HG02943 (cell line): ENCODE measurements around the gene MED19.
A peak's percentile ranks its signal among the peaks of the same experiment; 100 is the strongest.
"Not testable (repeated sequence)": the region's sequence is repeated elsewhere in the genome, so short reads cannot be mapped to it uniquely, and the experiment has no call there.

Experiments
- ATAC-seq: cut with Tn5 transposase; IDR thresholded peaks from one replicate; pipeline ENCODE4 v1.9.1; 2021; ENCODE audit warnings: mild to moderate bottlenecking, low read depth, moderate library complexity; ENCODE audit not compliant: unreplicated experiment

The MED19 gene

DNA sequence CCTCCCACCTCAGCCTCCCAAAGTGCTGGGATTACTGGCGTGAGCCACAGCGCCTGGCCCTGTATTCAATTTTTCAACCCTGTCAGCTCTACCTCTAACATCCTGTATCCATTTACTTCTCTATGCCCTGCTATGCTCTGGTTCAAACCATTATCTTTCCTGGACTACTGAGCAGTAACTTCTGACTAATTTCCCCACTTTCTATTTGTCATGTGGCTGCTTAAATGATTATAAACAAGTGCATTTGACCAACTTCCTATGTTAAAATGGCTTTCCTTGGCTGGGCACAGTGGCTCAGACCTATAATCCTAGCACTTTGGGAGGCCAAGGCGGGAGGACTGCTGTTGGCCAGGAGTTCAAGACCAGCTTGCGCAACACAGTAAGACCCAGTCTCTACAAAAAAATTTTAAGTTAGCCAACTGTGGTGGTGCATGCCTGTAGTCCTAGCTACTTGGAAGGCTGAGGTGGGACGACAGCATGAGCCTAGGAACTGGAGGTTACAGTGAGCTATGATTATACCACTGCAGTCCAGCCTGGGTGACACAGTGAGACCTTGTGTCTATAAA lies 2.1 kb downstream of the MED19 start:
- no peak for ATAC-seq

DNA sequence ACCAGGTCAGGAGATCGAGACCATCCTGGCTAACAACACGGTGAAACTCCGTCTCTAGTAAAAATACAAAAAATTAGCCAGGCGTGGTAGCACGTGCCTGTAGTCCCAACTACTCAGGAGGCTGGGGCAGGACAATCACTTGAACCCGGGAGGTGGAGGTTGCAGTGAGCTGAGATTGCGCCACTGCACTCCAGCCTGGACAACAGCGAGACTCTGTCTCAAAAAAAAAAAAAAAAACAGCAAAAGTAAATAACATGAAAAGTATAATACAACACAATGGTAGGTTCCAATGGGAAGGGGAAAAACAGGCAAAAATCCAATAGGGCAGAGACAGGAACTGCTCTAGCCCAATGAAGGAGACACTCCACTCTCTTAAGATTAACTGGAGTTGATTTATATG lies 6.6 kb downstream of the MED19 start:
- not testable (repeated sequence) for ATAC-seq

DNA sequence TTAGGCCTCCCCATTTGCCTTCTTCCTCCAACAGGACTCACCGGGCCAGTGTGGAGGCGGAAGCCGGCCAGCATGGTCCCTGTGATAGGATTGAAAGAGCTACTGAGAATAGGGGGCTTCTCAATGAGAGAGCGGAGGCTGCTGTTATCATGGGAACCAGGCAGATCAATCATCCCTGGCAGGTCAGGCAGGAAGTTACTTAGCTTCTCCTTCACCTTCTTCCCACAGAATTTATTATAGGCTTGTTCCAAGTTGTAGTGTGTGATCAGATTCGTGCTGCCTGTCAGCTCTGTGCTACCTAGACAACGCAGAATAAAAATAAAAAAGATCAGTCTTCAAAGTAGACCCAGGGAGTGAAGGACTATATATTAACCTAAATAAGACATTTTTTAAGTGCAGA lies 7.1 kb downstream of the MED19 start:
- ATAC-seq = no peak

DNA sequence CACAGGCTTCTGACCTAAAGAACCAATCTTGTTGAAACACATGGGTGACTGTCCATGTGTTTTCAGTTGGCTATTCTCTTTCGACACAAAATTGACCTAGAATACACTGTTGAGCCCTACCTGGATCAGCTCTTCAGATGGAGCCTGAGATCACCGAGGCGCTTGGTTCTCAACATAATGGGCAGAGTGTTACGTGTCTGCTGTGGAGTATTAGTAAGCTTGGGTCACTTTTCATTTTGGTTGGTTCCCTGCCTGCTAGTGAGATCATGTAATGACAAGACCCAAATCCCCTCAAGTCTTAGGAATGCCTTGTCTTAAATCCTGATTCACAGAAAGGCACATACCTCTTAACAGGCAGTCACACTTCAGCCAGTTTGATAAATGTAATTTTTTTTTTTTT lies 8.7 kb downstream of the MED19 start:
- ATAC-seq = no peak

DNA sequence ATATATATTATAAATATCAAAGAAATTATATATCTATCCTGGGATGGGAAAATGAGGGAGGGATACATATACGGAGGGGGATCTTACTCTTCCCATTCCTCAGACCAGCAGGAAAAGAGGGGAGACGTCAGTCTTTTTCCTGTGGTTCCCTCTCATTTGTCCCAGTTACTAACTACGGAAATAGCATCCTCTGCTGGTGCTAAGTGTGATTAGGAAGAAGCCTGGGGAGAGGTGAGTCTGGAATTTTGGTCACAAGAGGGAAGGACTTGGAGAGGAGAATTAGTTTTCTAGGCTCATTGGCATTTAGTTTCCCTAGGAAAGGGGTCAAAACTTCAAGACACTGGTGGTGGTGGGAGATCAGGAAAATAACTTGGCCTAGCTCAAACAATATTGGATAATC lies 11.6 kb downstream of the MED19 start:
- ATAC-seq = no peak

DNA sequence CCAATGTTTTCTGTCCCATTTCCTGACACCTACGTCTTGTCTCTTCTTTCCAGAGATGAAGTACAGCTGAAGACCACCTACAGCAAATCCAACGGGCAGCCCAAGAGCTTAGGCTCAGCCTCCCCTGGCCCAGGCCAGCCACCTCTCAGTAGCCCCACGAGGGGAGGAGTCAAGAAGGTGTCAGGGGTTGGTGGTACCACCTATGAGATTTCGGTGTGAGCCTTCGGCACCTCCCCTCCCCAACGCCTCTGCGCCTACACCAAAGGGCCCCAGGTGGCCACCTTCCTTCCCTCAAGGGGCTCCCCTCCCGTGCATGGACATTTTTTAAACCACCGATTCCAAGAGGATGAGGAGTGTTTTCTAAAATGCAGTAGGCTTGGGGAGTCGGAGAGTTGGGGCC lies 12.2 kb downstream of the MED19 start:
- ATAC-seq = no peak

DNA sequence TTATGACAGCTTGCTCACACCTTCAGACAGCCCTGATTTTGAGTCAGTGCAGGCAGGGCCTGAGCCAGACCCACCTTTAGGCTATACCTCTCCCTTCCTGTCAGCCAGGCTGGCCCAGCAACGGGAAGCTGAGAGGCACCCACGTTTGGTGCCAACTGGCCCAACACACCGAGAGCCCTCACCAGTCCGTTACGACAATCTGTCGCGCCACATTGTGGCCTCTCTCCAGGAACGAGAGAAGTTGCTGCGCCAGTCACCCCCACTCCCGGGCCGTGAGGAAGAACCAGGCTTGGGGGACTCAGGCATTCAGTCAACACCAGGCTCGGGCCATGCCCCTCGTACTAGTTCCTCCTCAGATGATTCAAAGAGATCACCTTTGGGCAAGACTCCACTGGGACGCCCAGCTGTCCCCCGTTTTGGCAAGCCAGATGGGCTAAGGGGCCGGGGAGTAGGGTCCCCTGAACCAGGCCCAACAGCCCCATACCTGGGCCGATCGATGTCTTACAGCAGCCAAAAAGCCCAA lies 13.1 kb downstream of the MED19 start:
- ATAC-seq = no peak

DNA sequence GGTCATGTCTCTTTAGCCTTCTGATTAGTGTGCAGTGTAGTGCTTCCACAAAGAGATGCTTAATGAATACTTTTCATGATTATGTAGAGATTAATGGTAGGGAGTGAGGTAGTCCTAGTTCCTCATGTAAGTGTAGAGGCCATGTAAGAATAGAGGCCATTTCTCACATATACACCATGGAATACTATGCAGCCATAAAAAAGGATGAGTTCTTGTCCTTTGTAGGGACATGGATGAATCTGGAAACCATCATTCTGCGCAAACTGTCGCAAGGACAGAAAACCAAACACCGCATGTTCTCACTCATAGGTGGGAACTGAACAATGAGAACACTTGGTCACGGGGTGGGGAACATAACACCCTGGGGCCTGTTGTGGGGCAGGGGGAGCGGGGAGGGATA lies 21.5 kb downstream of the MED19 start:
- ATAC-seq = not testable (repeated sequence)

DNA sequence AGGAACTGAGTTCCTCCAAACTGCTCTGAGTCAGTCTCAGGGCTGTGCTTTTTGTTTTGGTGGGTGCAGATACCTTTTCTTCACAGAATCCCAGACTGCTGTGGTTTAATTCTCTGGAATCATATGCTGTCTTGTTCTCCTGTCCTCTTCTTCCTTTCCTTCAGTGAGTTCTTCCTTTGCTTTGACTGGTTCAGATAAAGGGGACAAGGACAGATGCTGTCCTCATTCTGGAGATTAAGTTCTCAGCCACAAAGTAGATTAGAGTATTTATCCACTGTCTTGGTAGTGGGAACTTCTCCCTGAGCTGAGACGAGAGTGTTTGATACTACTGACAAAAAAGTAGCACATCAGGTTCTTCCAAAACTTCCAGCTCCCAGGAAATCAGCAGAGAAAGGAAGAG lies 30.8 kb downstream of the MED19 start:
- no peak for ATAC-seq

DNA sequence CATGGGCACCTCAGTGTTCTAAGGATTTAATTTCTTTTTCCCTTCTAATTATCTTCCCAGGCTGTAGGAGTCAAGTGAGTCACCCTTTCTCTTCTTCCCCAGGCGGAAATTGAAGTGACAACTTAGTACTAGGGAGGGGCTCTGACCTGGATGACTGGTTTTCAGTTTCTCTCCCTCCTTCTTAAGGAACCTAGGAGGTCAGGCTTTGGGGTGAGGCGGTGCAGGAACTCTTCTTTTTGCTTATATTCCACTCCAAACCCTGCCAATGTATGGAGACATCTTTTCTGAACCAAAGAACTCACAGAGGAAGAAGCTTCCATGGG lies 31.5 kb downstream of the MED19 start:
- ATAC-seq = no peak

DNA sequence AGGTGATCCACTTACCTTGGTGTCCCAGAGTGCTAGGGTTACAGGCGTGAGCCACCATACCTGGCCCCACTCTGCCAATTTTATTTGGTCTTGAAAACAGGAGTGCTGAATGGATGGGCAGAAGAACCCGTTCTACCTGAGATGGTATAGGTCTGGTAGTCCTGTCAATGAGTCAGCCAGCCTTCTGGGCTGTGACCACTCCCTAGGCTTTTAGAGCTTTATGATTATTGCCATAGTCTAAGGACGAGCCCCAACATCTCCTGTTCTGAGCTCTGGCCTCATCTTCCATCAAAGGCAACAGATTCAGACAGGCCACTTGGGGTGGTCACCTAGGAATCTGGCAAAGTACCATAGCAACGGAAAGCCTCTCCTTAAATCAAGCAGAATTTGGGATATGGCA lies 32.6 kb downstream of the MED19 start:
- ATAC-seq = no peak

DNA sequence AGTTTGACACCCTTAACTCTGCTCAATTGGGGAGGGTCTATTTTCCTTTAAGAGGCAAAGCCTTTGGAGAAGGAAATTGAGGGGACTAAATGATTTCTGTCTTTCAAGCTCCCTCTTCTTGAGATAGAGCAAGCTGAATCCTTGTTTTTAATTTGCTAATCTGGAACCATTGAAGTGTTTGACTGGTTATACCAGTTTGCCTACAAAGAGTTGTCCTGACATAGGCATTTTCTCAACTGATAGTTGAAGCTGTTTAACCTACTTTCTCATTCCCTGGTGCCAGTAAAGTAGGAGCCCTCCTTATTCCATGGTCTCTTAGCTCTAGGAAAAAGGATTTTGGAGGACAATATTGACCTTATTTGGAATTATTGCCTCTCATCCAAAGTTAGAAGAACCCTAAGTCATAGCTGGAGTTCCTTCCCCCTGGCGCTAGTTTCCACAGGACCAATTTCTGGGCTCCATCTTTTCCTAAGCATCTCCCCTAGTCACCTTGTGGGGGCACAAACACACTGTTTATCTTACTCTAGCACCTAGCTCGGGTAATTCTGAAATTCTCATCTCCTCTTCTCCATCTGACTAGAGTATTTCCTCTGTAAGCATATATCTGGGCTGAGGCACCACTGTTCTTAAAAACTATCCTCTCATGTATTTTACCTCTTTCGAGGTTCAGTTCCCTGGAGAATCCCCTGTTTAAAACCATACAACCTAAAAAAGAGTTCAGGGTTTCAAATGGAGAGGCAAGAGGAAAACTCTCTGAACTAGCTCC lies 36.7 kb downstream of the MED19 start:
- no peak for ATAC-seq

DNA sequence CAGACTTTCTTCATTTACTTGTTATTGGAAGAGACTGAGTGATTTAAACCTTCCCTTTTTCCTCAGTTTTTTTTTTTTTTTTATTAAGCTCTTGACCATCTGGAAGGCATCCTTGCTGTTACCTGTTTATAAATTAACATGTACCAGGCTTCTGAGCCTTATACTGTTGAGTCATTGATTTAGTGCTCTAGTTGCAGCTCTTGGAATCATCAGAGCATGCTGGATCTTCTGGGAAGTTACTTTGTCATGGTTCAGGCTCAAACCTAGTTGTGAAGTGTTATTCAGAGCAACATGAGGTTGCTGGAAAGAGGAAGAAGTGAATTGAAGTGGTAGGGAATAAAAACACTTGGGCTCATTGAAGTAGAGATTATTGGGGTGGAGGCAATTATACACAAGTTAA lies 37.8 kb downstream of the MED19 start:
- no peak for ATAC-seq

DNA sequence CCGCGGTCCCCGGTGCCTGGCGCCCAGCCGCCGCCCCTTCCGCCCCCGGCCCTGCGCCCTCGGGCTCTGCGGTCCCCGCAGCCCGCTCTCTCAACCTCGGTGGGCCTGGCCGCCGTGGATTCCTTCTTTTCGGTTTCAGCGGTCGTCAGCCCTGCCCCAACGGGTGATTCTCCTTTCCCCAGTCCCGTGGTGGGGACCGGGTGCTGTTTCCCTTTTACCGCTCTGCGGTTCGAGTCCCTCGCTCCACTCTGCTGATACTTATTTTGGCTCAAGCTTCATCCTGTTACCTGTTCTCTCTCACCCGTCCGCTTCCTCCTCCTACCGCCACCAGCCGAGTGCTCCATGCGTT lies 43.6 kb downstream of the MED19 start:
- peak; percentile 12 for ATAC-seq

DNA sequence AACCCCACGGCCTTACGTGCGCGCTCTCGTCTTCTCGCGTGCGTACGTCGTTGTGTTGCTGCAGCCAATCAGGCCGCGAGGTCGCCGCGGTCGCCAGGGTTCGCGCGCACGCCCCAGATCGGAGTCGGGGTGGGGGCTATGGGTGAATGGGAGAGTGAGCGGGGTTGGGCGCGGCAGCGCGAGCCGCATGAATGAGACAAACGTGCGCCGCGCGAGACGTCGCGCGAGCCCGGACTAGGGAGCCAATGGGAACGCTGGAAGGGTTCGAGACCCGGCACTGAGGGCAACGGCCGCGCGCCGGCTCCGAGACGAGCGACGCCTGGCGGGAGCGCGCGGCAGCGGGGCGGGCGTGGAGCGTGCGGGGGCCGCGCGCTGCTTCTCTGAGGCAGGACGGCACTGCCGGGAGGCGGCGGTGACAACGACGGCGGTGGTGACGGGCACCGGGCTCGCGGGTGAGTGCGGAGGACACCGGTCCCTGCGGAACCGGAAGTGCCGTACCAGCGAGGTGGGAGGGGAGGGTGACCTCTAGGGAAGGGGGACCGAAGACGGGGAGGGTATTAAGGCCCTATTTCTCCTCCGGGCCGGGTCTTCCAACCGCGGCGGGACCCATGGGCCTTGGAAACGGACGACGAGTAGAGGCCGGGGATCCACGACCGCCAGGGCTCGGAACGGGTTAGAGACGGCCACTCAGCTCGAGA lies 44.1 kb downstream of the MED19 start, which contains the start of gene ZDHHC5:
Gene ZDHHC5 (plus strand): TSS at position 379 of the 698 bp plus-strand sequence. CDS start 4,977 bp downstream, outside the sequence.
- ATAC-seq = peak; percentile 86

DNA sequence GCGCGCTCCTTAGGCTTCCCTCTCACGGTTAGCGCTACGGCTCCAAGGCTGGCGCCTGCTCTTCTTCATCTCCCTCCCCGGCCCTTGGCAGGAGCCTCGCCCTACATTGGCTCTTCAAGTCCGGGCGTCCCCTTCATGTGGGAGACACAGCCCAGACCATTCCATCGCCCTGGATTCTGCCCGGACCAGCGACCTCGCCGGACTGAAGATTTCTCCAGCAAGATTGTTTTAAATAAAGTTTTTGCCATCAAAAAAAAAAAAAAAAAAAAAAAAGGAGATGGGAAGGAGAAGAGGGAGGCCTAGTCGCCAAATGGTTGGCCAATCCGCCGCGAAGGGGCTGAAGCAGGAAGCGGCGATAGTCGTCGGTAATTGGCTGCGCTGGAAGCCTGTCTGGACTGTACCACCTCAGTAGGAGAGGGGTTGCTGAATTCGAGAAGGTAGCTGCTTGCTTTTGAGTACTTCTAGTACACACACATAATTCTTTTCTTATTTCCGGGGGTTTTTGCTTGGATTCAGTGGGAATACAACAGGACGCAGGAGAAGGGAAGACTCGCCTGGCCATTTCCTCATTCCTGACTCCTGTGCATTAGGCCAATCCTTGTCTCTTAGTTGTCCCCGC lies 44.8 kb downstream of the MED19 start:
- peak; percentile 63 for ATAC-seq

DNA sequence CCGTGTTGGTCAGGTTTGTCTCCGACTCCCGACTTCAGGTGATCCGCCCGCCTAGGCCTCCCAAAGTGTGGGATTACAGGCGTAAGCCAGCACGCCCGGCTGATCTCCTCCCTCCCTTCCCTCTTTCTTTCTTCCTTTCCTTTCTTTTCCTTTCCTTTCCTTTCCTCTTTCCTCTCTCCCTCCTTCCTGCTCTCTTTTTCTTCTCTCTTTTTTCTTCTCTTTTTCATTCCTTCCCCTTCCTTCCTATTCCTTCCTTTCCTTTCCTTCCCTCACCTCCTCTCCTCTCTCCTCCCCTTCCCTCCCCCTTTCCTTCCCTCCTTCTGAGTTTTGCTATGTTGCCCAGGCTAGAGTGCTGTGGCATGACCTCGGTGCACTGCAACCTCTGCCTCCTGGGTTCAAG lies 48.0 kb downstream of the MED19 start:
- no peak for ATAC-seq

DNA sequence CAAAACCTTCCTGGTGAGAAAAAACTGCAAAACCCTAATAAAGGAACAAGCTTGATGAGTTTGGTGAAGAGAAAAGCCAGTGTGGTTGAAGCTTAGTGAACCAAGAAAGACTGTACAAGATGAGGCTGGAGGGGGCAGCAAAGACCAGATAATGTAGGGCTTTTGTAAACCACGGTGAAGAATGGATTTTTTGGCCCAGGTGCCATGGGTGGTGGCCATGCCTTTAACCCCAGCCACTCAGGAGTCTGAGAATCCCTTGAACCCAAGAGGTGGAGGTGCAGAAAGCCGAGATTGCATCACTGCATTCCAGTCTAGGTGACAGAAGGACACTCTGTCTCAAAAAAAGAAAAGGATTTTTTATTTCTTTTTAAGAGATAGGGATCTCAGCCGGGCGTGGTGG lies 49.1 kb downstream of the MED19 start:
- no peak for ATAC-seq

DNA sequence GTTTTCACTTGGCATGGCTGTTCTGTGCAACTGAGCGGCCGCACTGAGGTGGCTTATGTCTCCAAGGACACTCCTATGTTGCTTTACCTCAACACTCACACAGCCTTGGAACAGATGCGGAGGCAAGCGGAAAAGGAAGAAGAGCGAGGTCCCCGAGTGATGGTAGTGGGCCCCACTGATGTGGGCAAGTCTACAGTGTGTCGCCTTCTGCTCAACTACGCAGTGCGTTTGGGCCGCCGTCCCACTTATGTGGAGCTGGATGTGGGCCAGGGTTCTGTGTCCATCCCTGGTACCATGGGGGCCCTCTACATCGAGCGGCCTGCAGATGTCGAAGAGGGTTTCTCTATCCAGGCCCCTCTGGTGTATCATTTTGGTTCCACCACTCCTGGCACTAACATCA lies 52.3 kb downstream of the MED19 start:
- ATAC-seq = no peak

DNA sequence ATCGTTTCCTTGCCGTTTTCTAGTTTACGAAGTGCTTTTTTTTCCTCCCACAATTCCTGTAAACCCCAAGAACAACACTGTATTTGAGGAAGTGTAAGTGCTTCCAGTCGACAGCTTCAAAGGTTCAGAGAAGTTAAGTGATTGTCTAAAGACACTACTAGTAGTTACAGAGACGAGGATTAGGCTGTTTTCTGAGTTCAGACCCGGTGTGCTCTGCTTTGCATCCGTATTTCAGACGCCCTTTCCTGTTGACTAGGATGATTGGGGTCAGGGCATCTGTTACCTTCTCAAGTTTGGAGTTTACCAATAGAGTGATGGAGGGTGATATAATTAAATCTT lies 54.0 kb downstream of the MED19 start:
- no peak for ATAC-seq

DNA sequence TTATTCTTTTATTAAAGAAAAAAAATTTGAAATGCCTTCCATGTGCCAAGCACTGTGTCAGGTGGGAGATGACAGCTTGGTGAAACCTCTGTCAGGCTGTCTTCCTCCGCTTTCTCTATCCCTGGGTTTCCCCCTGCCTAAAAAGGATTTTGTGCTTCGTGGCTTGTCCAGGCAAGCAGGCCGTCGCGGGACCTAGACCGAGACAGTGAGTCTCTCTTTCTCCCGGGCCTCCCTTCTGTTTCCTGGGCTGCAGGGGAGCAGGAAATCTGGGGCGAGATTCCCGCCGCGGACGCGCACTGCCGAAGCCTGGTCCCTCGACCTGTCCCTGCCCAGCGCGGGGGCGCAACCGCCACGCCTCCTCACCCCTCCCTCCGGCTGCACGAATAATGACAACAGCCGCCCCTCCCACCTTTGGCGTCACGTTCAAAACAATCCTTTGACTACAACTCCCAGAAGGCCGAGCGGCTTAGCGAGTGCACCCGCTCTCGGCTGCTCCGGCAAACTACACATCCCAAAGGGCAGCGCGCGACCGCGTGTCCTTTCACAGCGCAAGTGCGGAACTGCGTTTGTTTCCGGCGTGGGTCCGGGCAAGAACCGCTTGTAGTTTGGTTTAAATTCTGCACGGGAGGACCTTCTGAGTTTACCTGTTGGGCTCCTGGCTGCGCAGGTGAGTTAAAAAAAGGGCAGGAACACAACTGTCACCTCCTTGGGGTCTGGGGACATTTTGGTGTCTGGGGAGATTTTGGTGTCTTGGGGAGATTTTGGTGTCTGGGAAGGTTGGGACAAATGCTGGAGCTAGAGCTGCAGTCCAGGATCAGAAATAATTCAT lies 54.6 kb downstream of the MED19 start, which contains the start of gene CLP1:
Gene CLP1 (plus strand): TSS at position 569 of the 829 bp plus-strand sequence. CDS start 1,715 bp downstream, outside the sequence.
- peak; percentile 99 for ATAC-seq
